WTC11 (cell line): Measurements from ENCODE around the gene CTIF.

ENCODE experiments used
- NR1H2 ChIP-seq: sonication (generic); formaldehyde crosslinking; IDR thresholded peaks from 2 replicates; pipeline ENCODE4 v1.9.0; 2021; ENCODE audit warnings: mild to moderate bottlenecking, moderate library complexity, missing genetic modification reagents
- ZNF317 ChIP-seq: sonication (generic); formaldehyde crosslinking; IDR thresholded peaks from 2 replicates; pipeline ENCODE4 v1.8.1; 2023; ENCODE audit warnings: low read depth, mild to moderate bottlenecking, moderate library complexity, missing genetic modification reagents, borderline replicate concordance
- TF ChIP-seq, protein P1 (sequence below): sonication (generic); formaldehyde crosslinking; IDR thresholded peaks from 2 replicates; pipeline ENCODE4 v1.8.1; 2022; ENCODE audit warnings: mild to moderate bottlenecking, missing genetic modification reagents, moderate library complexity, borderline replicate concordance
- TF ChIP-seq, protein P2 (sequence below): fragments of 200-600 bp; IDR thresholded peaks from 2 replicates; pipeline ENCODE4 v1.8.0; 2022; ENCODE audit warnings: antibody characterized with exemption
- TF ChIP-seq, protein P3 (sequence below): sonication (generic); formaldehyde crosslinking; IDR thresholded peaks from 2 replicates; pipeline ENCODE4 v1.8.1; 2023; ENCODE audit warnings: mild to moderate bottlenecking, moderate library complexity, missing genetic modification reagents
- TF ChIP-seq, protein P4 (sequence below): sonication (generic); formaldehyde crosslinking; IDR thresholded peaks from 2 replicates; pipeline ENCODE4 v1.8.1; 2022; ENCODE audit warnings: low read depth, mild to moderate bottlenecking, moderate library complexity, missing genetic modification reagents, borderline replicate concordance

DNA sequence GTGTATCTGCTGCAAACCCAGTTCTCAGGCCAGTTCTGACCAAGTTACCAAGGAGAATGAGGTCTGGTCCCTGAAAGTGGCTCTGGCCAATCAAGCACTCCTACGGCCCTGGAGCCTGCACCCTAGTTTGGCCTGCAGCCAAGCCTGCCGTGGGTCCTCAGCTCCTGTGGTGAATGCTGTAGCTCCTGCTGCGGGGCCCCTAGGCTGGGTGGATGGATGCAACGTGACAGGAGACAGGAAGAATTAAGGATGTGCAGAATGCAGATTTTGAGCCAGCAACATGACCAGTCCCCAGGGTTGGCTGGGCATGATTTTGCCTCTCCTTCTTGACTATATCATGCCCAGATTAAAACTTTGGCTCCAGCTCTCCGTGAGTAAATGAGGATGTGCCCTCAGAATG, 314.8 kb downstream of the CTIF start:
- no peak for TF ChIP-seq NR1H2 (CRISPR knock-in tag)
- TF ChIP-seq, protein P1, sequence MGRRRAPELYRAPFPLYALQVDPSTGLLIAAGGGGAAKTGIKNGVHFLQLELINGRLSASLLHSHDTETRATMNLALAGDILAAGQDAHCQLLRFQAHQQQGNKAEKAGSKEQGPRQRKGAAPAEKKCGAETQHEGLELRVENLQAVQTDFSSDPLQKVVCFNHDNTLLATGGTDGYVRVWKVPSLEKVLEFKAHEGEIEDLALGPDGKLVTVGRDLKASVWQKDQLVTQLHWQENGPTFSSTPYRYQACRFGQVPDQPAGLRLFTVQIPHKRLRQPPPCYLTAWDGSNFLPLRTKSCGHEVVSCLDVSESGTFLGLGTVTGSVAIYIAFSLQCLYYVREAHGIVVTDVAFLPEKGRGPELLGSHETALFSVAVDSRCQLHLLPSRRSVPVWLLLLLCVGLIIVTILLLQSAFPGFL (CRISPR knock-in tag), result no peak
- TF ChIP-seq, protein P2, sequence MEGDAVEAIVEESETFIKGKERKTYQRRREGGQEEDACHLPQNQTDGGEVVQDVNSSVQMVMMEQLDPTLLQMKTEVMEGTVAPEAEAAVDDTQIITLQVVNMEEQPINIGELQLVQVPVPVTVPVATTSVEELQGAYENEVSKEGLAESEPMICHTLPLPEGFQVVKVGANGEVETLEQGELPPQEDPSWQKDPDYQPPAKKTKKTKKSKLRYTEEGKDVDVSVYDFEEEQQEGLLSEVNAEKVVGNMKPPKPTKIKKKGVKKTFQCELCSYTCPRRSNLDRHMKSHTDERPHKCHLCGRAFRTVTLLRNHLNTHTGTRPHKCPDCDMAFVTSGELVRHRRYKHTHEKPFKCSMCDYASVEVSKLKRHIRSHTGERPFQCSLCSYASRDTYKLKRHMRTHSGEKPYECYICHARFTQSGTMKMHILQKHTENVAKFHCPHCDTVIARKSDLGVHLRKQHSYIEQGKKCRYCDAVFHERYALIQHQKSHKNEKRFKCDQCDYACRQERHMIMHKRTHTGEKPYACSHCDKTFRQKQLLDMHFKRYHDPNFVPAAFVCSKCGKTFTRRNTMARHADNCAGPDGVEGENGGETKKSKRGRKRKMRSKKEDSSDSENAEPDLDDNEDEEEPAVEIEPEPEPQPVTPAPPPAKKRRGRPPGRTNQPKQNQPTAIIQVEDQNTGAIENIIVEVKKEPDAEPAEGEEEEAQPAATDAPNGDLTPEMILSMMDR, result no peak
- no peak for TF ChIP-seq ZNF317
- TF ChIP-seq, protein P3, sequence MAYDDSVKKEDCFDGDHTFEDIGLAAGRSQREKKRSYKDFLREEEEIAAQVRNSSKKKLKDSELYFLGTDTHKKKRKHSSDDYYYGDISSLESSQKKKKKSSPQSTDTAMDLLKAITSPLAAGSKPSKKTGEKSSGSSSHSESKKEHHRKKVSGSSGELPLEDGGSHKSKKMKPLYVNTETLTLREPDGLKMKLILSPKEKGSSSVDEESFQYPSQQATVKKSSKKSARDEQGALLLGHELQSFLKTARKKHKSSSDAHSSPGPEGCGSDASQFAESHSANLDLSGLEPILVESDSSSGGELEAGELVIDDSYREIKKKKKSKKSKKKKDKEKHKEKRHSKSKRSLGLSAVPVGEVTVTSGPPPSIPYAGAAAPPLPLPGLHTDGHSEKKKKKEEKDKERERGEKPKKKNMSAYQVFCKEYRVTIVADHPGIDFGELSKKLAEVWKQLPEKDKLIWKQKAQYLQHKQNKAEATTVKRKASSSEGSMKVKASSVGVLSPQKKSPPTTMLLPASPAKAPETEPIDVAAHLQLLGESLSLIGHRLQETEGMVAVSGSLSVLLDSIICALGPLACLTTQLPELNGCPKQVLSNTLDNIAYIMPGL, result no peak
- TF ChIP-seq, protein P4, sequence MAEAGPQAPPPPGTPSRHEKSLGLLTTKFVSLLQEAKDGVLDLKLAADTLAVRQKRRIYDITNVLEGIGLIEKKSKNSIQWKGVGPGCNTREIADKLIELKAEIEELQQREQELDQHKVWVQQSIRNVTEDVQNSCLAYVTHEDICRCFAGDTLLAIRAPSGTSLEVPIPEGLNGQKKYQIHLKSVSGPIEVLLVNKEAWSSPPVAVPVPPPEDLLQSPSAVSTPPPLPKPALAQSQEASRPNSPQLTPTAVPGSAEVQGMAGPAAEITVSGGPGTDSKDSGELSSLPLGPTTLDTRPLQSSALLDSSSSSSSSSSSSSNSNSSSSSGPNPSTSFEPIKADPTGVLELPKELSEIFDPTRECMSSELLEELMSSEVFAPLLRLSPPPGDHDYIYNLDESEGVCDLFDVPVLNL, result no peak
